Activated CD4-positive, alpha-beta memory T cell treated with anti-CD3 and anti-CD28 coated beads, Interleukin-2, amount 10 ng/mL, durations not matched to agents 7 days and 5 days (primary cell): ENCODE measurements around the gene PCDH7. TPM values are rescaled to one million over a fixed set of nuclear protein-coding genes. Genes with fewer than 3 reads are reported as not detected.

ENCODE experiments used
- CTCF ChIA-PET: fragments of 350-600 bp; sonication (Branson Sonifier 250); formaldehyde crosslinking; loops from one replicate; lab custom pipeline; 2021; ENCODE audit warnings: antibody characterized with exemption, inconsistent platforms; lab: Charles Lee
- POLR2A ChIA-PET: fragments of 350-600 bp; sonication (Branson Sonifier 250); formaldehyde crosslinking; loops from one replicate; lab custom pipeline; 2021; ENCODE audit warnings: antibody characterized with exemption; lab: Charles Lee
- DNase-seq: peaks from one replicate; pipeline ENCODE4 v3.0.0-alpha.2; 2020
- H3K27ac Mint-ChIP-seq: one replicate; pipeline ENCODE4 v1.8.0; 2021; ENCODE audit warnings: mild to moderate bottlenecking, mixed read lengths
- H3K27me3 Mint-ChIP-seq: one replicate; pipeline ENCODE4 v1.8.0; 2021; ENCODE audit warnings: mixed read lengths
- H3K36me3 Mint-ChIP-seq: one replicate; pipeline ENCODE4 v1.8.0; 2021; ENCODE audit warnings: low read depth, mixed read lengths
- H3K4me1 Mint-ChIP-seq: one replicate; pipeline ENCODE4 v1.8.0; 2021; ENCODE audit warnings: mixed read lengths
- H3K4me3 Mint-ChIP-seq: one replicate; pipeline ENCODE4 v1.8.0; 2021; ENCODE audit warnings: mild to moderate bottlenecking, mixed read lengths
- H3K9me3 Mint-ChIP-seq: one replicate; pipeline ENCODE4 v1.8.0; 2021; ENCODE audit warnings: mixed read lengths
- total RNA-seq, 2 experiments: library from RNA; stranded (reverse); gene quantifications; one replicate each; pipeline ENCODE4 v1.2.3, GENCODE V29; 2021

Gene PCDH7
- total RNA-seq, 2 experiments from 2014 or later: not detected

- ChIA-PET POLR2A (no interaction called here), CTCF (no interaction called here)
- H3K9me3 Mint-ChIP-seq: no peaks in the 10 kb centered on the region
- H3K4me1 Mint-ChIP-seq: no peaks in the 10 kb centered on the region
- no peak for DNase-seq
- no peaks in the 10 kb centered on the region for H3K36me3 Mint-ChIP-seq
- H3K27me3 Mint-ChIP-seq: no peaks in the 10 kb centered on the region
- H3K4me3 Mint-ChIP-seq: no peak overlapping the region
- no peak overlapping the region for H3K27ac Mint-ChIP-seq
These were observed 56.3 kb downstream of the PCDH7 start for GRCh38 chr4:30776451-30776850.

- H3K4me3 Mint-ChIP-seq: no peak overlapping the region
These were observed 56.8 kb downstream of the PCDH7 start for GRCh38 chr4:30776921-30777415.

More at GRCh38 chr4:30776921-30777415, 56.8 kb downstream of the PCDH7 start:
- no peak overlapping the region for H3K27ac Mint-ChIP-seq
- no peaks in the 10 kb centered on the region for H3K9me3 Mint-ChIP-seq
- H3K4me1 Mint-ChIP-seq: no peaks in the 10 kb centered on the region
- no peak for DNase-seq
- POLR2A ChIA-PET: no interaction called here
- no peaks in the 10 kb centered on the region for H3K36me3 Mint-ChIP-seq
- CTCF ChIA-PET: no interaction called here
- H3K27me3 Mint-ChIP-seq: no peaks in the 10 kb centered on the region
